Measurements from ENCODE around the gene TUBD1. TPM values are rescaled to one million over a fixed set of nuclear protein-coding genes. Genes with fewer than 3 reads are reported as not detected.

TUBD1 gene
- total RNA-seq, 1 donor from 2014 or later: 12.5 TPM

GRCh38 chr17:59815965-59816364 is 76.8 kb downstream of the TUBD1 start:
- peaks cover 7% of the 10 kb centered on the region for H3K36me3 Mint-ChIP-seq (ENCODE audit: low read depth, unreplicated experiment)
- no peak overlapping the region for H3K4me3 Mint-ChIP-seq (ENCODE audit: unreplicated experiment)
- H3K27me3 Mint-ChIP-seq (ENCODE audit: unreplicated experiment): no peaks in the 10 kb centered on the region
- no peak for TF ChIP-seq CTCF (IDR thresholded peaks at IDR 0.05; ENCODE audit: unreplicated experiment)
- no peak overlapping the region for H3K27ac Mint-ChIP-seq (ENCODE audit: unreplicated experiment)
- no peaks in the 10 kb centered on the region for H3K9me3 Mint-ChIP-seq (ENCODE audit: unreplicated experiment)
- DNase-seq (ENCODE audit: low spot score): no peak
- H3K4me1 Mint-ChIP-seq (ENCODE audit: unreplicated experiment): no peaks in the 10 kb centered on the region

GRCh38 chr17:59814685-59815084 is 78.1 kb downstream of the TUBD1 start:
- H3K9me3 Mint-ChIP-seq (ENCODE audit: unreplicated experiment): no peaks in the 10 kb centered on the region
- DNase-seq (ENCODE audit: low spot score): no peak
- no peaks in the 10 kb centered on the region for H3K4me1 Mint-ChIP-seq (ENCODE audit: unreplicated experiment)
- no peaks in the 10 kb centered on the region for H3K27me3 Mint-ChIP-seq (ENCODE audit: unreplicated experiment)
- TF ChIP-seq CTCF (IDR thresholded peaks at IDR 0.05; ENCODE audit: unreplicated experiment): no peak
- H3K36me3 Mint-ChIP-seq (ENCODE audit: low read depth, unreplicated experiment): no peaks in the 10 kb centered on the region
- no peak overlapping the region for H3K27ac Mint-ChIP-seq (ENCODE audit: unreplicated experiment)
- no peak overlapping the region for H3K4me3 Mint-ChIP-seq (ENCODE audit: unreplicated experiment)

GRCh38 chr17:59814276-59814675 is 78.5 kb downstream of the TUBD1 start:
- Mint-ChIP-seq H3K27ac (ENCODE audit: unreplicated experiment) (no peak overlapping the region), H3K4me1 (ENCODE audit: unreplicated experiment) (no peaks in the 10 kb centered on the region), H3K36me3 (ENCODE audit: low read depth, unreplicated experiment) (no peaks in the 10 kb centered on the region), H3K27me3 (ENCODE audit: unreplicated experiment) (no peaks in the 10 kb centered on the region), H3K9me3 (ENCODE audit: unreplicated experiment) (no peaks in the 10 kb centered on the region), H3K4me3 (ENCODE audit: unreplicated experiment) (no peak overlapping the region)
- DNase-seq (ENCODE audit: low spot score): no peak
- no peak for TF ChIP-seq CTCF (IDR thresholded peaks at IDR 0.05; ENCODE audit: unreplicated experiment)

- Mint-ChIP-seq H3K27me3 (ENCODE audit: unreplicated experiment) (no peaks in the 10 kb centered on the region), H3K9me3 (ENCODE audit: unreplicated experiment) (no peaks in the 10 kb centered on the region), H3K27ac (ENCODE audit: unreplicated experiment) (no peak overlapping the region), H3K4me1 (ENCODE audit: unreplicated experiment) (no peaks in the 10 kb centered on the region), H3K4me3 (ENCODE audit: unreplicated experiment) (no peak overlapping the region), H3K36me3 (ENCODE audit: low read depth, unreplicated experiment) (no peaks in the 10 kb centered on the region)
- no peak for DNase-seq (ENCODE audit: low spot score)
- TF ChIP-seq CTCF (IDR thresholded peaks at IDR 0.05; ENCODE audit: unreplicated experiment): no peak
Observed at GRCh38 chr17:59812139-59812538, 80.6 kb downstream of the TUBD1 start.

GRCh38 chr17:59811209-59811608 is 81.5 kb downstream of the TUBD1 start:
- no peaks in the 10 kb centered on the region for H3K27me3 Mint-ChIP-seq (ENCODE audit: unreplicated experiment)
- H3K4me1 Mint-ChIP-seq (ENCODE audit: unreplicated experiment): no peaks in the 10 kb centered on the region
- no peaks in the 10 kb centered on the region for H3K9me3 Mint-ChIP-seq (ENCODE audit: unreplicated experiment)
- no peak overlapping the region for H3K27ac Mint-ChIP-seq (ENCODE audit: unreplicated experiment)
- H3K36me3 Mint-ChIP-seq (ENCODE audit: low read depth, unreplicated experiment): no peaks in the 10 kb centered on the region
- H3K4me3 Mint-ChIP-seq (ENCODE audit: unreplicated experiment): no peak overlapping the region
- DNase-seq (ENCODE audit: low spot score): no peak
- TF ChIP-seq CTCF (IDR thresholded peaks at IDR 0.05; ENCODE audit: unreplicated experiment): no peak

All from endothelial cell (in vitro differentiated cells).